Measurements from ENCODE around the gene MIS18A. TPM values are rescaled to one million over a fixed set of nuclear protein-coding genes. Genes with fewer than 3 reads are reported as not detected.

The MIS18A gene
- total RNA-seq, 6 experiments from 2014 or later: 1.2 to 5.1 (median 2.4) TPM

- no peaks in the 10 kb centered on the region for H3K27me3 ChIP-seq
- 19% methylated on average over 9 of the region's 9 CpGs for WGBS (ENCODE audit: insufficient coverage, low coverage, low lambda C conversion rate, missing lambda C conversion rate)
- peak; percentile 45 to 71 (median 68) for ATAC-seq
- TF ChIP-seq, protein P1, sequence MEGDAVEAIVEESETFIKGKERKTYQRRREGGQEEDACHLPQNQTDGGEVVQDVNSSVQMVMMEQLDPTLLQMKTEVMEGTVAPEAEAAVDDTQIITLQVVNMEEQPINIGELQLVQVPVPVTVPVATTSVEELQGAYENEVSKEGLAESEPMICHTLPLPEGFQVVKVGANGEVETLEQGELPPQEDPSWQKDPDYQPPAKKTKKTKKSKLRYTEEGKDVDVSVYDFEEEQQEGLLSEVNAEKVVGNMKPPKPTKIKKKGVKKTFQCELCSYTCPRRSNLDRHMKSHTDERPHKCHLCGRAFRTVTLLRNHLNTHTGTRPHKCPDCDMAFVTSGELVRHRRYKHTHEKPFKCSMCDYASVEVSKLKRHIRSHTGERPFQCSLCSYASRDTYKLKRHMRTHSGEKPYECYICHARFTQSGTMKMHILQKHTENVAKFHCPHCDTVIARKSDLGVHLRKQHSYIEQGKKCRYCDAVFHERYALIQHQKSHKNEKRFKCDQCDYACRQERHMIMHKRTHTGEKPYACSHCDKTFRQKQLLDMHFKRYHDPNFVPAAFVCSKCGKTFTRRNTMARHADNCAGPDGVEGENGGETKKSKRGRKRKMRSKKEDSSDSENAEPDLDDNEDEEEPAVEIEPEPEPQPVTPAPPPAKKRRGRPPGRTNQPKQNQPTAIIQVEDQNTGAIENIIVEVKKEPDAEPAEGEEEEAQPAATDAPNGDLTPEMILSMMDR (IDR thresholded peaks at IDR 0.05): no peak
- TF ChIP-seq POLR2A (IDR thresholded peaks at IDR 0.05): no peak
- DNase-seq: peak in 2 of 3 donors; percentile 54 to 58
- H3K36me3 ChIP-seq: no peaks in the 10 kb centered on the region
- no peaks in the 10 kb centered on the region for H3K4me1 ChIP-seq
- H3K27ac ChIP-seq: no peak overlapping the region
- no peak overlapping the region for H3K4me3 ChIP-seq
- no peaks in the 10 kb centered on the region for H3K9me3 ChIP-seq
- intact Hi-C loops (cut with DNase I): loop anchor here (5.0 to 10.0 kb wide), 3 partner anchors 392 to 472 kb away; no protein-coding TSS in a partner anchor
Measured at GRCh38 chr21:32256873-32257620, 21.8 kb downstream of the MIS18A start.

GRCh38 chr21:32256251-32256650, 22.6 kb downstream of the MIS18A start:
- H3K36me3 ChIP-seq: no peaks in the 10 kb centered on the region
- ATAC-seq (no peak), DNase-seq (no peak)
- no peak overlapping the region for H3K27ac ChIP-seq
- H3K4me1 ChIP-seq: no peaks in the 10 kb centered on the region
- intact Hi-C loops (cut with DNase I): loop anchor here (5.0 to 10.0 kb wide), 3 partner anchors 391 to 471 kb away; no protein-coding TSS in a partner anchor
- no peak for TF ChIP-seq POLR2A (IDR thresholded peaks at IDR 0.05)
- TF ChIP-seq, protein P1 (IDR thresholded peaks at IDR 0.05): no peak
- H3K4me3 ChIP-seq: no peak overlapping the region
- no peaks in the 10 kb centered on the region for H3K9me3 ChIP-seq
- 68% methylated on average over 12 of the region's 12 CpGs for WGBS (ENCODE audit: insufficient coverage, low coverage, low lambda C conversion rate, missing lambda C conversion rate)
- no peaks in the 10 kb centered on the region for H3K27me3 ChIP-seq

- no peaks in the 10 kb centered on the region for H3K4me1 ChIP-seq
- intact Hi-C loops (cut with DNase I): loop anchor here (10.0 kb wide), 2 partner anchors 388 to 468 kb away; no protein-coding TSS in a partner anchor
- 45% methylated on average over 3 of the region's 7 CpGs for WGBS (ENCODE audit: insufficient coverage, low coverage, low lambda C conversion rate, missing lambda C conversion rate)
- no peaks in the 10 kb centered on the region for H3K36me3 ChIP-seq
- no peaks in the 10 kb centered on the region for H3K27me3 ChIP-seq
- TF ChIP-seq, protein P1 (IDR thresholded peaks at IDR 0.05): no peak
- no peak for TF ChIP-seq POLR2A (IDR thresholded peaks at IDR 0.05)
- DNase-seq (no peak), ATAC-seq (no peak)
- H3K9me3 ChIP-seq: no peaks in the 10 kb centered on the region
- no peak overlapping the region for H3K27ac ChIP-seq
- no peak overlapping the region for H3K4me3 ChIP-seq
Measured at GRCh38 chr21:32253215-32253641, 25.6 kb downstream of the MIS18A start.

DNA sequence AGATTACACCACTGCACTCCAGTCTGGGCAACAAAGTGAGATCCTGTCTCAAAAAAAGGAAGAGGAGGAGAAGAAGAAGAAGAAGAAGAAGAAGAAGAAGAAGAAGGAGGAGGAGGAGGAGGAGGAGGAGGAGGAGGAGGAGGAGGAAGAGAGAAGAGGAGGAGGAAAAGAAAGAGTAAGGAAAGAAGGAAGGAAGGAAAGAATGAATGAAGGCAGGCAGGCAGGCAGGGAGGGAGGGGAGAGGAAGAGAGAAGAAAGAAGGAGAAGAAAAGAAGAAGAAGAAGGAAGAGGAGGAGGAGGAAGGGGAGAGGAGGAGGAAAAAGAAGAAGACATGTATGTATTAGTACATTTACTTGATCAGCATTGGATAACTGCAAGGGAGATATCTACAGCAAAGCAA, 26.7 kb downstream of the MIS18A start:
- Histone ChIP-seq H3K27ac (no peak overlapping the region), H3K27me3 (no peaks in the 10 kb centered on the region), H3K36me3 (no peaks in the 10 kb centered on the region), H3K4me1 (no peaks in the 10 kb centered on the region), H3K4me3 (no peak overlapping the region), H3K9me3 (no peaks in the 10 kb centered on the region)
- ATAC-seq (no peak), DNase-seq (no peak)
- no peak for TF ChIP-seq POLR2A (IDR thresholded peaks at IDR 0.05)
- intact Hi-C loops (cut with DNase I): loop anchor here (10.0 kb wide), 2 partner anchors 387 to 467 kb away; no protein-coding TSS in a partner anchor

GRCh38 chr21:32249511-32250280, 29.2 kb downstream of the MIS18A start:
- Histone ChIP-seq H3K4me1 (no peaks in the 10 kb centered on the region), H3K36me3 (no peaks in the 10 kb centered on the region), H3K27ac (no peak overlapping the region), H3K9me3 (no peaks in the 10 kb centered on the region), H3K27me3 (no peaks in the 10 kb centered on the region), H3K4me3 (no peak overlapping the region)
- intact Hi-C loops (cut with DNase I): loop anchor here (5.0 to 10.0 kb wide), 3 partner anchors 382 to 465 kb away; no protein-coding TSS in a partner anchor
- TF ChIP-seq, protein P1 (IDR thresholded peaks at IDR 0.05): no peak
- no peak for TF ChIP-seq POLR2A (IDR thresholded peaks at IDR 0.05)
- DNase-seq (no peak), ATAC-seq (no peak)
- 57% methylated on average over 12 of the region's 15 CpGs for WGBS (ENCODE audit: insufficient coverage, low coverage, low lambda C conversion rate, missing lambda C conversion rate)
